Measurements from ENCODE around the gene SEZ6L. TPM values are rescaled to one million over a fixed set of nuclear protein-coding genes. Genes with fewer than 3 reads are reported as not detected.
A peak's percentile ranks its signal among the peaks of the same experiment; 100 is the strongest.

The SEZ6L gene
- total RNA-seq, 1 experiment from 2014 or later = 0.13 TPM

GRCh38 chr22:26398741-26399153 lies 229.5 kb downstream of the SEZ6L start:
- Histone ChIP-seq H3K4me2 (ENCODE audit: insufficient read depth, insufficient read length, low read length) (no peak overlapping the region), H3K56ac (ENCODE audit: insufficient read length, low read depth, low read length) (no peak overlapping the region), H3K79me2 (ENCODE audit: insufficient read depth, low read length) (no peaks in the 10 kb centered on the region), H4K91ac (ENCODE audit: insufficient read length, low read depth, low read length) (no peak overlapping the region), H4K5ac (ENCODE audit: insufficient read length, low read depth, low read length) (no peak overlapping the region), H3K23ac (ENCODE audit: insufficient read length, low read depth, low read length) (no peak overlapping the region), H3K9ac (ENCODE audit: extremely low read depth, insufficient read length, low read length) (no peak overlapping the region), H4K20me1 (ENCODE audit: control insufficient read depth, insufficient read depth, insufficient read length) (no peaks in the 10 kb centered on the region), H3K9me3 (ENCODE audit: control insufficient read depth, low read depth, low read length) (no peaks in the 10 kb centered on the region), H2BK12ac (ENCODE audit: insufficient read length, low read depth, low read length) (no peak overlapping the region), H3K79me1 (ENCODE audit: insufficient read depth, low read depth, low read length, poor library complexity, severe bottlenecking) (no peaks in the 10 kb centered on the region), H3K23me2 (ENCODE audit: insufficient read length, low read depth, low read length, poor library complexity, severe bottlenecking) (no peaks in the 10 kb centered on the region), H2BK5ac (ENCODE audit: insufficient read length, low read length) (no peak overlapping the region), H2BK20ac (ENCODE audit: low read depth, low read length, poor library complexity, severe bottlenecking) (no peak overlapping the region), H3K27ac (ENCODE audit: insufficient read length, low read depth, low read length) (no peak overlapping the region), H3K27me3 (ENCODE audit: insufficient read depth, low read length) (no peaks in the 10 kb centered on the region), H2AK5ac (ENCODE audit: insufficient read length, low read length) (no peak overlapping the region), H4K8ac (replicated peaks; ENCODE audit: insufficient read length, low read depth, low read length) (no peak overlapping the region), H3K18ac (ENCODE audit: insufficient read length, low read depth, low read length) (no peak overlapping the region), H2AFZ (ENCODE audit: low read length) (no peak overlapping the region), H3K4me1 (ENCODE audit: insufficient read depth, low read length) (no peaks in the 10 kb centered on the region), H3T11ph (ENCODE audit: low read length) (no peak overlapping the region), H3K14ac (ENCODE audit: insufficient read depth, low read length) (no peak overlapping the region), H3K4ac (ENCODE audit: low read depth, low read length) (no peak overlapping the region), H2BK120ac (ENCODE audit: low read depth, low read length, poor library complexity, severe bottlenecking) (no peak overlapping the region), H2BK15ac (ENCODE audit: low read depth, low read length) (no peak overlapping the region)
- Mint-ChIP-seq H3K9me3 (no peaks in the 10 kb centered on the region), H3K4me3 (no peak overlapping the region), H3K4me1 (peaks cover 5 to 19% of the 10 kb centered on the region in 2 experiments), H3K36me3 (ENCODE audit: insufficient read depth in 1 of 3, low read depth in 3 of 3) (no peaks in the 10 kb centered on the region), H3K27me3 (ENCODE audit: low read depth) (peaks cover 3% of the 10 kb centered on the region), H3K27ac (no peak overlapping the region)
- no CpG with 5 or more reads among the region's 3 CpGs for WGBS (ENCODE audit: extremely low coverage, insufficient read length, low lambda C conversion rate)
- peak; percentile 63 for DNase-seq
- TF ChIP-seq CTCF (conservative IDR thresholded peaks at IDR 0.05) = peak; percentile 83
